ENCODE data around the gene PTPRG.
"Not testable (repeated sequence)": the region's sequence is repeated elsewhere in the genome, so short reads cannot be mapped to it uniquely, and the experiment has no call there.

PTPRG gene

GRCh38 chr3:61682671-61683548 lies 121.5 kb downstream of the PTPRG start:
- DNase-seq (ENCODE audit: low read depth in 1 of 2, low spot score in 1 of 2) = no peak

- no peak for DNase-seq (ENCODE audit: low read depth in 1 of 2, low spot score in 1 of 2)
Measured at GRCh38 chr3:61683549-61684236, 122.3 kb downstream of the PTPRG start.

GRCh38 chr3:61684386-61684785 lies 123.0 kb downstream of the PTPRG start:
- no peak for DNase-seq (ENCODE audit: low read depth in 1 of 2, low spot score in 1 of 2)

- DNase-seq (ENCODE audit: low read depth in 1 of 2, low spot score in 1 of 2) = no peak
Measured at GRCh38 chr3:61685755-61686154, 124.4 kb downstream of the PTPRG start.

- no peak for DNase-seq (ENCODE audit: low read depth in 1 of 2, low spot score in 1 of 2)
Measured at GRCh38 chr3:61686228-61686648, 124.9 kb downstream of the PTPRG start.

GRCh38 chr3:61687206-61687605 lies 125.8 kb downstream of the PTPRG start:
- DNase-seq (ENCODE audit: low read depth in 1 of 2, low spot score in 1 of 2) = no peak

- no peak for DNase-seq (ENCODE audit: low read depth in 1 of 2, low spot score in 1 of 2)
Measured at GRCh38 chr3:61687663-61688306, 126.4 kb downstream of the PTPRG start.

- DNase-seq (ENCODE audit: low read depth in 1 of 2, low spot score in 1 of 2) = no peak
Measured at GRCh38 chr3:61688307-61688984, 127.1 kb downstream of the PTPRG start.

- DNase-seq (ENCODE audit: low read depth in 1 of 2, low spot score in 1 of 2) = no peak
Measured at GRCh38 chr3:61690016-61690415, 128.6 kb downstream of the PTPRG start.

GRCh38 chr3:61691466-61691865 lies 130.1 kb downstream of the PTPRG start:
- DNase-seq (ENCODE audit: low read depth in 1 of 2, low spot score in 1 of 2) = no peak

- no peak for DNase-seq (ENCODE audit: low read depth in 1 of 2, low spot score in 1 of 2)
Measured at GRCh38 chr3:61697301-61697700, 135.9 kb downstream of the PTPRG start.

- DNase-seq (ENCODE audit: low read depth in 1 of 2, low spot score in 1 of 2) = not testable (repeated sequence)
Measured at GRCh38 chr3:61698278-61699072, 137.1 kb downstream of the PTPRG start.

- DNase-seq (ENCODE audit: low read depth in 1 of 2, low spot score in 1 of 2) = no peak
Measured at GRCh38 chr3:61699622-61700021, 138.3 kb downstream of the PTPRG start.

GRCh38 chr3:61701011-61701410 lies 139.6 kb downstream of the PTPRG start:
- DNase-seq (ENCODE audit: low read depth in 1 of 2, low spot score in 1 of 2) = no peak

- no peak for DNase-seq (ENCODE audit: low read depth in 1 of 2, low spot score in 1 of 2)
Measured at GRCh38 chr3:61702453-61702852, 141.1 kb downstream of the PTPRG start.

- no peak for DNase-seq (ENCODE audit: low read depth in 1 of 2, low spot score in 1 of 2)
Measured at GRCh38 chr3:61704807-61705206, 143.4 kb downstream of the PTPRG start.

GRCh38 chr3:61707492-61707891 lies 146.1 kb downstream of the PTPRG start:
- no peak for DNase-seq (ENCODE audit: low read depth in 1 of 2, low spot score in 1 of 2)

- DNase-seq (ENCODE audit: low read depth in 1 of 2, low spot score in 1 of 2) = not testable (repeated sequence)
Measured at GRCh38 chr3:61710920-61711319, 149.5 kb downstream of the PTPRG start.

- DNase-seq (ENCODE audit: low read depth in 1 of 2, low spot score in 1 of 2) = no peak
Measured at GRCh38 chr3:61714225-61714624, 152.9 kb downstream of the PTPRG start.

- DNase-seq (ENCODE audit: low read depth in 1 of 2, low spot score in 1 of 2) = no peak
Measured at GRCh38 chr3:61715886-61716527, 154.6 kb downstream of the PTPRG start.
